Measurements from ENCODE around the gene PROX1. TPM values are rescaled to one million over a fixed set of nuclear protein-coding genes. Genes with fewer than 3 reads are reported as not detected.
A peak's percentile ranks its signal among the peaks of the same experiment; 100 is the strongest.

PROX1 gene
- polyA plus RNA-seq, 4 donors: 0.67 to 7.0 (median 2.3) TPM

DNA sequence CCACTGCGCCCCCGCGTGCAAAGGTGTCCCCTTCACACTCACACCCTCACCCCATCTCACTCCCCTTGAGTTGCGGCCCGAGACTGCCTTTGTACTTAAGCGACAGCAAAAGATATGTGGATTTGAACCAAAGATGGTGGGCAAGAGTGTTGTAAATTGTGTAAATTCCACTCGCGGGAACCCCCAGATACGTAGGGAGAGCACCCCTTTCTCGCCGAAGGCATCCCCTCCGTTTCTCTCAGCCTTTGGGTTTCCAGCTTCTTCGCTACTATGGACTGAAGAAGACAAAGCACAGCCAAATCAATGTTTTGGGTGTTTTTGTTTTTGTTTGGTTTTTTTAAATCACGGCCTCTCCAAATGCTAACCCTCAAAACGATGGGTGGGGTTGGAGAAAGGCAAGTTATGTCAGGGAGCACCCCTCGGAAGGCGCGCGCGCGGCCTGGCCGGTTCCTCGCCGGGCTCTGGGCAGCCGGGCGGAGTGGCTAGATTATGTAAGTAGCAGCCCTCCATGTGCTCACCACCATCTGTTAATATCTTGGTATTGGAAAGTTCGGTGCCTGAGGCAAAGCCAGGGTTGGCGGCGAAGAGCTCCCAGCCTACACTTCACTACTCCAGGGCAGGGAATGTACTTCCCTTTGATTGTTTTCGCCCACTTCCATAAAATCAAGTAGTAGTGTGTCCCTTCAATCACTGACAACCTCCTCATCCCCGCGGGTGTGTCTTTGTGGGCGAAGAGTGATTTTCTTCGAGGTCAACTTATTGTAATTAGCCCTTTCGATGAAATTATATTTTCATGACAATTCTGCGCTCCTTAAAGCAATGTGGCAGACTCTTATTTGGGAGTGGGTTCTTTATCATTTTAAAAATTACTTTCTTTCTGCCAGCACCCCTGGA is 4.0 kb upstream of the PROX1 start:
- no peak for DNase-seq
- H3K4me1 ChIP-seq (ENCODE audit: control insufficient read depth in 3 of 3, insufficient read depth in 2 of 3, low read depth in 1 of 3, low read length in 2 of 3): peaks cover 0 to 23% (median 0%) of the 10 kb centered on the region in 3 donors
- no peak overlapping the region for H3K27ac ChIP-seq (ENCODE audit: low read depth in 1 of 3, low read length in 2 of 3)
- 34 to 59% (median 45%) methylated on average over 35 to 36 of the region's 36 CpGs for WGBS, 3 donors
- H3K4me3 ChIP-seq (ENCODE audit: low read depth in 1 of 3, low read length in 3 of 3): peak overlapping the region in 1 of 3 donors; percentile 20
- H3K36me3 ChIP-seq (ENCODE audit: control insufficient read depth in 3 of 3, insufficient read depth in 2 of 3, low read depth in 1 of 3, low read length in 3 of 3): no peaks in the 10 kb centered on the region
- peaks cover 12 to 91% (median 54%) of the 10 kb centered on the region in 3 donors for H3K27me3 ChIP-seq (ENCODE audit: control insufficient read depth in 3 of 3, insufficient read depth in 3 of 3, low read length in 3 of 3)
- FAIRE-seq: no peak
- no peaks in the 10 kb centered on the region for H3K9me3 ChIP-seq (ENCODE audit: control insufficient read depth in 2 of 2, insufficient read depth in 1 of 2, low read depth in 1 of 2, low read length in 1 of 2)

DNA sequence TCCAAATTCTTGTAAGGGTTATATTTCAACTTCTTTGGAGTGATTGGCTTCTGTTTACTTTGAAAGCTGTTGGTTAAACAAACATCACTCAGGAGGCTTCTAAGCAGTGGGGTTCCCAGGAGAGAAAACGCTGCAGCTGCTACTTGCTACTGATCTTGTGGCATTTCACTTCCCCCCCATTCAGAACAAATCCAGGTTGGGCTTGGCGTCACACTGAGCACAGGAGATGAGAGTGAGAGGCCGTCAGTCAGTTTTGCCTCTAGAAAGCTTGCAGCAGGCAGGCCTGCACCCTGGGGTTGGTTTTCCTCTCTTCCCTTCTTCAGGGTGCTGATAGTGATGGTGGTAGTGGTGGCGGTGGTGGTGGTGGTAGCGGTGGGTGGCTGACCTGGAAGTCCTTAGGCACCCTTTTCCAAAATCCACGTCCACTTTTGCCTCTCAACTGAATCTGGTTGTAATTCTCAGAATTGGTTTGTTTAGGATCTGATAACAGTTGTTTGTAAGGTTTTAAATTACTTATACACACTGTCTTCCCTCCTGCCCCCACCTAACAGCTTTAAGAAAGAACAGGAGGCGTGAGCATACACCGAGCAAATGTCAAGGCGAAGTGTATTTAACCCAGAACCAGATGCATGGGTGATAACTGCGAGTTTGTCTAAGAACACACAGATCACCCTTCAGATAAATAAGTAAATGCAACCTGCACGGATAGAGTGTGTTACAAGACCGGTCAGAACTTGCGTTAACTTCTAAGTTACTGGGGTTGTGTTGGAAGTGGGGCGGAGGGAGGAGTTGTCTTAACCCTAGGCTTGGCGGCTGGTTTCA is 3.2 kb upstream of the PROX1 start:
- FAIRE-seq (no peak), DNase-seq (peak in 1 of 2 donors; percentile 8)
- 42 to 58% (median 47%) methylated on average over 15 of the region's 15 CpGs for WGBS, 3 donors
- Histone ChIP-seq H3K36me3 (ENCODE audit: control insufficient read depth in 3 of 3, insufficient read depth in 2 of 3, low read depth in 1 of 3, low read length in 3 of 3) (no peaks in the 10 kb centered on the region), H3K4me3 (ENCODE audit: low read depth in 1 of 3, low read length in 3 of 3) (no peak overlapping the region), H3K4me1 (ENCODE audit: control insufficient read depth in 3 of 3, insufficient read depth in 2 of 3, low read depth in 1 of 3, low read length in 2 of 3) (peaks cover 0 to 30% (median 0%) of the 10 kb centered on the region in 3 donors), H3K27ac (ENCODE audit: low read depth in 1 of 3, low read length in 2 of 3) (no peak overlapping the region), H3K27me3 (ENCODE audit: control insufficient read depth in 3 of 3, insufficient read depth in 3 of 3, low read length in 3 of 3) (peaks cover 12 to 92% (median 50%) of the 10 kb centered on the region in 3 donors), H3K9me3 (ENCODE audit: control insufficient read depth in 2 of 2, insufficient read depth in 1 of 2, low read depth in 1 of 2, low read length in 1 of 2) (no peaks in the 10 kb centered on the region)

DNA sequence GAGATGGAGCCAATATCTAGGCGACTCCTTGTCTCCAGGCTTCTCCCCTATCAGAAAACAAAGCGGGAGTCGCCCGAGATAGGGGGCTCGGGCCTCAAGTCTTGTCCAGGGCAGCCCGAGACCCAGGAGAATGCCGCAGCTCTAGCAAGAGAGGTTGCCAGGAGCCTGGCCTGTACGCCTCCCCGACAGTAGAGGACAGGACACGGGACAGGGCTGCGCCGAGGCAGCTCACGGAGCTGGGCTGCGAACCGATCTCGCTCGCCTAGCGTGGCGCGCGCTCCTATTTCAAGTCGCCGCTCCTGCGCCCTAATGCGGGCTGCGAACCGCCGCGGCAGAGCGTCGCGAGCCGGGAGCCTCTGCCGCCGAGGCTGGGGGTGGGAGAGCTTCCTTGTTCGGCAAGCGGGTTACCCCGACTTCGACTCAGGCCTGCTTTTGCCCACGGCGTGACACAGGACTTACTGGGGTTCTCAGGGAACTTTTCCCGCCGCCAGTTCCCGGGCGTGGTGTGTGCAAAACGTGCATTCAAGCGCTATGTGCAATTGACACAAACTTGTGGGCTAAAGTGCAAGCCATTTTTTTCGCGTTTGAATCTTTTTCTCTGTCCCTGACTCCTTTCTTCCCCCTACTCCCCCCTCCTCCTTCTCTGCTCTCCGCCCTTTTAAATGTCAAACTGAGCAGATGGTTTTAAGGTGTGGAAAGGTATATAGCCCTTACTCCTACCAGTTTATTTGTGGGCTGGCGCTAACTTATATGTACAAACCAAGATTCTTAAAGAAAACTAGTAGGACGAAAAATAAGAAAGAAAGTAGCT is 2.4 kb upstream of the PROX1 start:
- DNase-seq (peak in 1 of 2 donors; percentile 61), FAIRE-seq (no peak)
- peak overlapping the region in 1 of 3 donors; percentile 16 for H3K4me3 ChIP-seq (ENCODE audit: low read depth in 1 of 3, low read length in 3 of 3)
- H3K27me3 ChIP-seq (ENCODE audit: control insufficient read depth in 3 of 3, insufficient read depth in 3 of 3, low read length in 3 of 3): peaks cover 12 to 92% (median 47%) of the 10 kb centered on the region in 3 donors
- H3K36me3 ChIP-seq (ENCODE audit: control insufficient read depth in 3 of 3, insufficient read depth in 2 of 3, low read depth in 1 of 3, low read length in 3 of 3): no peaks in the 10 kb centered on the region
- no peak overlapping the region for H3K27ac ChIP-seq (ENCODE audit: low read depth in 1 of 3, low read length in 2 of 3)
- no peaks in the 10 kb centered on the region for H3K9me3 ChIP-seq (ENCODE audit: control insufficient read depth in 2 of 2, insufficient read depth in 1 of 2, low read depth in 1 of 2, low read length in 1 of 2)
- 3 to 4% (median 3%) methylated on average over 48 to 52 of the region's 52 CpGs for WGBS, 3 donors
- H3K4me1 ChIP-seq (ENCODE audit: control insufficient read depth in 3 of 3, insufficient read depth in 2 of 3, low read depth in 1 of 3, low read length in 2 of 3): peaks cover 0 to 34% (median 0%) of the 10 kb centered on the region in 3 donors

DNA sequence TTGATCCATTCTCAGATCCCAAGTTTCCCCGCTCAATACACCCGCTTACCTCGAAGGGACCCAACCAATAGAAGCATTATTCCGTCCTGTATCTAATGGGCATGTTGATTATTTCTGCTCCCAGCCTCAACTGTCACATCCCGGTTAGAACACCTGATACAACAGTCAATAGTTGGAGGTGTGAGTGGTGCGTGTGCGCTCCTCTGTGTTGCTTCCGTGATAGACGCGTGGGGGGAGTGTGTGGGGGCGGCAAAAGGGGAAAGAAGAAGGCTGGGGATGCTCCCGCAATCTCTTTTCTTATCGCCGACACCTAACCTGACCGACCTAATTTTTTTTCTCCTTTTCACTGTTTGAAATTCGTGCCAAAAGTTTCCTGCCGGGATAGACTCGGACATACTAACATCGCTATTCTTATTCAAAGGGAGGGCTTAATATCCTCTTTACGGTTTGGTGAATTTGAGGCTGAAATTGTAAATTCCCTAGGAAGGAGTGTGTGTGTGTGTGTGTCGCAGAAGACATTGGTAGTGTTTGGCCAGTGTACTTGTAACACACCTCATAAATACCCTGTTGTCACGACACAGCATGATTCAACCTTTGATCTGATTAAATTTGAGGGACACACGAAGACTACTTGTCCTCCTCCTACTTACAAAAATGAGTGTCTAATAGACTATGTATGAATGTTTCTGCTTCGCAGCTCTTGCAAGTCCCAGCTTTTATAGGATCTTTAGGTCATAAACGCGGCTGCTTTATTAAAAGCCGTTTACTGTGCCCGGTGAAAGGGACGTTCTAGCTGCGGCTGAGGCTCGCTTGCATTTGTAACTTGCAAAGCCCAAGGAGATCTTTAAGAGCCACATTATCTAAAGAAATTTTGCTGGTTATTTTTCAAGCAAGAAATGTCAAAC is 1.5 kb upstream of the PROX1 start:
- peaks cover 12 to 86% (median 42%) of the 10 kb centered on the region in 3 donors for H3K27me3 ChIP-seq (ENCODE audit: control insufficient read depth in 3 of 3, insufficient read depth in 3 of 3, low read length in 3 of 3)

DNA sequence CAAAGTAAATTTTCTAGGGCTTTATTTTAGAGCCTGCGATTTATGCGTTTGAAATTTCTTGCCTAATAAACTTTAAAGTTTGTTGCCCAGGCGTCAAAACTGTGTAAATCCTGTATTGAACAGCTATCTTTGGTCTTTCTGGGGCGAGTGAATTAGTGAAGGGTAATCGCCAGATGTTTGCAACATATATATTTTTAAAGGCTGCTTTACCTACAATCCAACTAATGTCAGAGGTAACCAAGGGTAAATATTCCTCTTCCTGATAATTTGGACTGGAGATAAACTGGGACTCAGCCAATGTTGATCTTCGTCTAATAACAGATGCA is 885 bp upstream of the PROX1 start:
- peaks cover 0 to 34% (median 0%) of the 10 kb centered on the region in 3 donors for H3K4me1 ChIP-seq (ENCODE audit: control insufficient read depth in 3 of 3, insufficient read depth in 2 of 3, low read depth in 1 of 3, low read length in 2 of 3)
- no peaks in the 10 kb centered on the region for H3K36me3 ChIP-seq (ENCODE audit: control insufficient read depth in 3 of 3, insufficient read depth in 2 of 3, low read depth in 1 of 3, low read length in 3 of 3)
- H3K27ac ChIP-seq (ENCODE audit: low read depth in 1 of 3, low read length in 2 of 3): no peak overlapping the region
- peak overlapping the region in 1 of 3 donors; percentile 61 for H3K4me3 ChIP-seq (ENCODE audit: low read depth in 1 of 3, low read length in 3 of 3)
- DNase-seq: no peak
- 4 to 7% (median 5%) methylated on average over 6 of the region's 6 CpGs for WGBS, 3 donors
- peaks cover 12 to 80% (median 38%) of the 10 kb centered on the region in 3 donors for H3K27me3 ChIP-seq (ENCODE audit: control insufficient read depth in 3 of 3, insufficient read depth in 3 of 3, low read length in 3 of 3)
- H3K9me3 ChIP-seq (ENCODE audit: control insufficient read depth in 2 of 2, insufficient read depth in 1 of 2, low read depth in 1 of 2, low read length in 1 of 2): no peaks in the 10 kb centered on the region
- no peak for FAIRE-seq

More for the DNA sequence above, 1.5 kb upstream of the PROX1 start:
- WGBS, 3 donors: 6 to 11% (median 9%) methylated on average over 31 of the region's 31 CpGs
- FAIRE-seq: no peak
- no peaks in the 10 kb centered on the region for H3K36me3 ChIP-seq (ENCODE audit: control insufficient read depth in 3 of 3, insufficient read depth in 2 of 3, low read depth in 1 of 3, low read length in 3 of 3)
- H3K4me3 ChIP-seq (ENCODE audit: low read depth in 1 of 3, low read length in 3 of 3): peak overlapping the region in 1 of 3 donors; percentile 61
- DNase-seq: peak in 1 of 2 donors; percentile 53
- no peak overlapping the region for H3K27ac ChIP-seq (ENCODE audit: low read depth in 1 of 3, low read length in 2 of 3)
- no peaks in the 10 kb centered on the region for H3K9me3 ChIP-seq (ENCODE audit: control insufficient read depth in 2 of 2, insufficient read depth in 1 of 2, low read depth in 1 of 2, low read length in 1 of 2)
- peaks cover 0 to 34% (median 0%) of the 10 kb centered on the region in 3 donors for H3K4me1 ChIP-seq (ENCODE audit: control insufficient read depth in 3 of 3, insufficient read depth in 2 of 3, low read depth in 1 of 3, low read length in 2 of 3)

DNA sequence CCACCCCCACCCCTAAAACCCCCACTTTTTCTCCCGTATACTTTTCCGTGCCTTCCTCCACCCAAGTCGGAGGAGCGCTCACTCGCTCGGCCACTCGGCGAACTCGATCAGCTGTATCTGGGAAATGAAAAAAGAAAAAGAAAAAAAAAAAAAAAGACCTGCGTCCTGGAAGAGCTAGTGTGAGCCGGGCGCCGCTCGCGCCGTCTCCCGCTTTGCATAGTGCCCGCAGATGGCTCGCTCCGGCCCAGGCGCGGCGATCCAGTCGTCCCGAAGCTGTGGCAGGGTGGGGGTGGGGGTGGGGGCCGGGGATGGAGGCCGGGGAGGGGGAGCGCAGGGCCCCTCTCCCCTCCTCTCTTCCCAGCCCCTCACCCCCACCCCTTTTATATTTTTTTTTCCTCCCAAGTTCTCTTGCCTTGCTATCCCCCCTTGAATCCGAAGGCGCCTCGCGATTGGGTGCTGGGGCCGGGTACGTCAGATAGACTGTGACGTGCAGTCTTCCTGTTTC is 299 bp upstream of the PROX1 start:
- FAIRE-seq: no peak

DNA sequence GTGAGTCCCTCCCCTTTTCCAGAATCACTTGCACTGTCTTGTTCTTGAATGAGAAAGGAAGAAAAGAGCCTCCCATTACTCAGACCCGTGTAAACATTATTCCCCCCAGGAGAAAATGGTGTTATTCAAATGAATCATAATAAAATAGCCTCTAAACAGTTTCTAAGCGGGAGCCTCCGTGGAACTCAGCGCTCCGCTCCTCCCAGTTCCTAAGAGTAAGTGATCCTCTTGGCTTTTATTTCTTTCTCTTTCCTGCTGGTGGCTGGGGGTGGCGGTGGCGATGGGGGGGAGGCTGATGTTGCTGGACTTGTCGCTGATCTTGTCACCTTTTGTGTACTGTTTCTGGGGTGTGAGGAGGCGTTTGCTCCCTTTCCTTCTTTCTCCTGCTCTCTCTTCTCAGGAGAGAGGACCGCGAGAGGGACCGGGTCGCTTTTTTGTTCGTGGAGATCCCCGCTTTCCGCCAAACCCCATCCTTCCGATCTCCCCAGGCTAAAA is 781 bp downstream of the PROX1 start:
- 0 to 2% (median 1%) methylated on average over 17 of the region's 17 CpGs for WGBS, 3 donors
- peaks cover 2 to 64% (median 26%) of the 10 kb centered on the region in 3 donors for H3K27me3 ChIP-seq (ENCODE audit: control insufficient read depth in 3 of 3, insufficient read depth in 3 of 3, low read length in 3 of 3)
- no peaks in the 10 kb centered on the region for H3K36me3 ChIP-seq (ENCODE audit: control insufficient read depth in 3 of 3, insufficient read depth in 2 of 3, low read depth in 1 of 3, low read length in 3 of 3)
- peak overlapping the region; percentile 37 to 61 (median 51) for H3K4me3 ChIP-seq (ENCODE audit: low read depth in 1 of 3, low read length in 3 of 3)
- peaks cover 0 to 27% (median 0%) of the 10 kb centered on the region in 3 donors for H3K4me1 ChIP-seq (ENCODE audit: control insufficient read depth in 3 of 3, insufficient read depth in 2 of 3, low read depth in 1 of 3, low read length in 2 of 3)
- DNase-seq: peak; percentile 27 to 60
- no peak for FAIRE-seq
- no peaks in the 10 kb centered on the region for H3K9me3 ChIP-seq (ENCODE audit: control insufficient read depth in 2 of 2, insufficient read depth in 1 of 2, low read depth in 1 of 2, low read length in 1 of 2)
- H3K27ac ChIP-seq (ENCODE audit: low read depth in 1 of 3, low read length in 2 of 3): peak overlapping the region in 2 of 3 donors; percentile 65 to 78

More for the DNA sequence above, 299 bp upstream of the PROX1 start:
- Histone ChIP-seq H3K27ac (ENCODE audit: low read depth in 1 of 3, low read length in 2 of 3) (peak overlapping the region in 2 of 3 donors; percentile 65 to 78), H3K4me3 (ENCODE audit: low read depth in 1 of 3, low read length in 3 of 3) (peak overlapping the region; percentile 51 to 61 (median 53)), H3K36me3 (ENCODE audit: control insufficient read depth in 3 of 3, insufficient read depth in 2 of 3, low read depth in 1 of 3, low read length in 3 of 3) (no peaks in the 10 kb centered on the region), H3K9me3 (ENCODE audit: control insufficient read depth in 2 of 2, insufficient read depth in 1 of 2, low read depth in 1 of 2, low read length in 1 of 2) (no peaks in the 10 kb centered on the region), H3K27me3 (ENCODE audit: control insufficient read depth in 3 of 3, insufficient read depth in 3 of 3, low read length in 3 of 3) (peaks cover 11 to 74% (median 35%) of the 10 kb centered on the region in 3 donors), H3K4me1 (ENCODE audit: control insufficient read depth in 3 of 3, insufficient read depth in 2 of 3, low read depth in 1 of 3, low read length in 2 of 3) (peaks cover 0 to 34% (median 0%) of the 10 kb centered on the region in 3 donors)
- peak; percentile 62 to 75 for DNase-seq
- WGBS, 3 donors: 0 to 2% (median 2%) methylated on average over 34 to 35 of the region's 35 CpGs
